Frontal cortex (tissue), 4 donors: ENCODE data around the gene EVI5L. TPM values are rescaled to one million over a fixed set of nuclear protein-coding genes. Genes with fewer than 3 reads are reported as not detected.
"Not testable (repeated sequence)": the region's sequence is repeated elsewhere in the genome, so short reads cannot be mapped to it uniquely, and the experiment has no call there.

ENCODE experiments used
- DNase-seq, 2 donors: peaks; one replicate each; pipeline ENCODE4 v3.0.0; 2012; ENCODE audit warnings: low spot score in 2 of 2
- FAIRE-seq: peaks from 2 replicates; lab custom pipeline; 2012; peaks lifted over from hg19 to GRCh38; lab: Jason Lieb, UNC
- total RNA-seq: library from RNA; depleted of rRNA; stranded (reverse); fragments of >200 nt; gene quantifications from one replicate; pipeline ENCODE4 v1.2.3, GENCODE V29; 2014
- donor health status: control.
- donor health status: control.
- donor health status: control.

The EVI5L gene
- total RNA-seq, 1 donor from 2014 or later: 47.7 TPM

- no peak for FAIRE-seq
Observed at GRCh38 chr19:7815325-7815724, 14.7 kb upstream of the EVI5L start.

GRCh38 chr19:7816040-7816439 is 14.0 kb upstream of the EVI5L start:
- not testable (repeated sequence) for FAIRE-seq, DNase-seq

More at GRCh38 chr19:7815325-7815724, 14.7 kb upstream of the EVI5L start:
- no peak for DNase-seq

- FAIRE-seq (no peak), DNase-seq (no peak)
Observed at GRCh38 chr19:7817801-7818200, 12.2 kb upstream of the EVI5L start.

- FAIRE-seq (no peak), DNase-seq (no peak)
Observed at GRCh38 chr19:7818806-7819205, 11.2 kb upstream of the EVI5L start.

GRCh38 chr19:7819337-7819736 is 10.7 kb upstream of the EVI5L start:
- no peak for FAIRE-seq

GRCh38 chr19:7820588-7820987 is 9.4 kb upstream of the EVI5L start:
- FAIRE-seq: no peak

More at GRCh38 chr19:7819337-7819736, 10.7 kb upstream of the EVI5L start:
- no peak for DNase-seq

GRCh38 chr19:7822910-7823515 is 7.0 kb upstream of the EVI5L start:
- FAIRE-seq (no peak), DNase-seq (no peak)

More at GRCh38 chr19:7820588-7820987, 9.4 kb upstream of the EVI5L start:
- no peak for DNase-seq

- FAIRE-seq: no peak
- DNase-seq: no peak
Observed at GRCh38 chr19:7823686-7824301, 6.2 kb upstream of the EVI5L start.

- no peak for FAIRE-seq
Observed at GRCh38 chr19:7829166-7829520, 875 bp upstream of the EVI5L start.

GRCh38 chr19:7830272-7830771 is 304 bp downstream of the EVI5L start:
- DNase-seq: no peak
- FAIRE-seq: no peak

More at GRCh38 chr19:7829166-7829520, 875 bp upstream of the EVI5L start:
- DNase-seq: no peak

GRCh38 chr19:7830823-7831222 is 805 bp downstream of the EVI5L start:
- FAIRE-seq (no peak), DNase-seq (no peak)

GRCh38 chr19:7831452-7831851 is 1.4 kb downstream of the EVI5L start:
- FAIRE-seq: no peak
- DNase-seq: no peak

GRCh38 chr19:7832009-7832408 is 2.0 kb downstream of the EVI5L start:
- DNase-seq: no peak
- no peak for FAIRE-seq

GRCh38 chr19:7832781-7833180 is 2.8 kb downstream of the EVI5L start:
- DNase-seq (no peak), FAIRE-seq (no peak)

GRCh38 chr19:7833225-7834099 is 3.4 kb downstream of the EVI5L start:
- FAIRE-seq (no peak), DNase-seq (peak in 1 of 2 donors; percentile 45)

- FAIRE-seq (no peak), DNase-seq (no peak)
Observed at GRCh38 chr19:7839476-7839875, 9.5 kb downstream of the EVI5L start.

GRCh38 chr19:7840629-7841028 is 10.6 kb downstream of the EVI5L start:
- FAIRE-seq (no peak), DNase-seq (no peak)

GRCh38 chr19:7841751-7842660 is 12.0 kb downstream of the EVI5L start:
- FAIRE-seq: no peak

GRCh38 chr19:7842661-7843294 is 12.8 kb downstream of the EVI5L start:
- no peak for FAIRE-seq

More at GRCh38 chr19:7841751-7842660, 12.0 kb downstream of the EVI5L start:
- DNase-seq: no peak

More at GRCh38 chr19:7842661-7843294, 12.8 kb downstream of the EVI5L start:
- DNase-seq: no peak
